ENCODE data around the gene TTLL3.
A peak's percentile ranks its signal among the peaks of the same experiment; 100 is the strongest.
"Not testable (repeated sequence)": the region's sequence is repeated elsewhere in the genome, so short reads cannot be mapped to it uniquely, and the experiment has no call there.

TTLL3 gene

DNA sequence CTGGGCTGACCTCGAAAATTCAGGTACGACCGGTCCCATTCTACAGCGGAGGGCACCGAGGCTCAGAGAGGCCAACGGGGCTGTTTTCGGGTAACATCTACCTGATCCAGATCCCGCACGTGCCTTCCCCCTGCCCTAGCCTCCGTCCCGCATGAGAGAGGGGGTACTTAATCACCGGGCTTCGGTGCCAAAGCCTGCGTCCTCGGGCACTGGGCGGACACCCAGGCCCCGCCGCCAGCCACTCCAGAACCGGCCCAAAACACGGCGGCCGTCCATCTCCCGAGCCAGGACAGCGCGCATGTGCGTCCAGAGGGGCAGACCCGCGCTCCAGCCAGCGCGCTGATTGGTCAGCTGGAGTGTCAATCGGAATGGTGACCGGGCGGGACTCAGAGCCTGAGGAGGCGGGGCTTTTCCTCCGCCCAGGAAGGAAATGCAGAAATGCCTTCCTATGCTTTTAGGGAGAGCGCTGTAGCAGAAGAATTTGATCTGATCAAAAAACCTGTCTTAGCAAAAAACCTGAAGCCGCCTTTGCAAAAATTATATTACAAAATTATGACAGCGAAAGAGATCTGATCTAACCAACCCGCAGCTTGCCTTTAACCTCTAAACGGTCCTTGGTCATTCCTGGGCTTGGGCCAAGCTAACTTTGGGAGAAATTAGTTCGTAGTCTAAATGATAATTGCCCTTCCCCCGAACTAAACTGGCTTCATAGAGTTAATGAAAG lies 33.8 kb downstream of the TTLL3 start, which contains the start of gene RPUSD3:
RPUSD3 (minus strand) TSS at position 294 of the 724 bp plus-strand sequence; CDS start at position 276, 18 bp downstream.
- peak; percentile 88 for DNase-seq (ENCODE audit: low read depth)

GRCh38 chr3:9846231-9846630 lies 36.2 kb downstream of the TTLL3 start:
- no peak for DNase-seq (ENCODE audit: low read depth)

GRCh38 chr3:9846931-9847488 lies 36.9 kb downstream of the TTLL3 start:
- DNase-seq (ENCODE audit: low read depth) = no peak

DNA sequence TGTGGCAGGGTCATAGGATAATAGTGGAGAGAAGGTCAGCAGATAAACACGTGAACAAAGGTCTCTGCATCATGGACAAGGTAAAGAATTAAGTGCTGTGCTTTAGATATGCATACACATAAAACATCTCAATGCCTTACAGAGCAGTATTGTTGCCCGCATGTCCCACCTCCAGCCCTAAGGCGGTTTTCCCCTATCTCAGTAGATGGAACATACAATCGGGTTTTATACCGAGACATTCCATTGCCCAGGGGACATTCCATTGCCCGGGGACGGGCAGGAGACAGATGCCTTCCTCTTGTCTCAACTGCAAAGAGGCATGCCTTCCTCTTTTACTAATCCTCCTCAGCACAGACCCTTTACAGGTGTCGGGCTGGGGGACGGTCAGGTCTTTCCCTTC lies 37.8 kb downstream of the TTLL3 start:
- DNase-seq (ENCODE audit: low read depth) = not testable (repeated sequence)

- peak; percentile 37 for DNase-seq (ENCODE audit: low read depth)
Measured at GRCh38 chr3:9848860-9849259, 38.8 kb downstream of the TTLL3 start.

DNA sequence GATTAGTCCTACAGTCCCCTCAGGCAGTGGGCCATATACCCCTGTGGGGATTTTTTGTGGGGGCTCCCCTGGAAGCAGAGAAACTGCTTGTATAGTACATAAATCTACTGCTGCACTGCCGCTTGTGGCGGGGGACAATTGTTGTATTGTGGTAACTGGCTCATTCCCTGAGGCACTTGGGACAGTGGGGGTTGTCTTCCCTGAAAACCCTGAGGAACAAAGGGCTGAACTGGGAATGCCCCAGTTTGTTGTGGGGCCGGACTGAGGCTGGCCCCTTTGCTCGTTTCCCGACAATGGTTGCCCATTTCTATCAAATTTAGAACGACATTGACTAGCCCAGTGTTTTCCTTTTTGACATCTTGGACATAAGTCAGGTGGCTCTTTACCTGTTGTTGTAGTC lies 41.3 kb downstream of the TTLL3 start:
- DNase-seq (ENCODE audit: low read depth) = not testable (repeated sequence)

GRCh38 chr3:9851926-9852325 lies 41.9 kb downstream of the TTLL3 start:
- not testable (repeated sequence) for DNase-seq (ENCODE audit: low read depth)

DNA sequence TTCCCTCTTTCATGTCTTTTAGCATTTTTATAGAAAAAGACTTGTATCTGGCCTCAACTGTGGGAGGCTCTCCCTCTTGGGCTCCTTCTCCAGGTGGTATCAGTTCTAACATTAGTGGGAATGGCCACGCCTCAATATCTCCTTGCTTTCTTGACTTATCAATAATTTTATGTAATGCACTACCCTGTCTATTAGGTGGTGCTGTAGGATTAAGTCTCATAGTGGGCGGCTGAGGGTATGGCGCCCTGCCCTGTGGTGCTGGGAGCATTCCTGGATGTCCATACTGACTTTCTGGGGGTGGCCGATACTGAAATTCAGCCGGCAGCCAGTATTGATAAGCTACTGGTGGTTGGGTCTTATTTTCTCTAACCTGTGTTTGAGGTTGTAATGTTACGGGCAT lies 42.5 kb downstream of the TTLL3 start:
- no peak for DNase-seq (ENCODE audit: low read depth)

- DNase-seq (ENCODE audit: low read depth) = not testable (repeated sequence)
Measured at GRCh38 chr3:9854291-9854940, 44.4 kb downstream of the TTLL3 start.

GRCh38 chr3:9855594-9855993 lies 45.5 kb downstream of the TTLL3 start:
- no peak for DNase-seq (ENCODE audit: low read depth)

- no peak for DNase-seq (ENCODE audit: low read depth)
Measured at GRCh38 chr3:9859530-9860025, 49.5 kb downstream of the TTLL3 start.

- no peak for DNase-seq (ENCODE audit: low read depth)
Measured at GRCh38 chr3:9861201-9861600, 51.1 kb downstream of the TTLL3 start.

GRCh38 chr3:9861626-9862130 lies 51.6 kb downstream of the TTLL3 start:
- no peak for DNase-seq (ENCODE audit: low read depth)

DNA sequence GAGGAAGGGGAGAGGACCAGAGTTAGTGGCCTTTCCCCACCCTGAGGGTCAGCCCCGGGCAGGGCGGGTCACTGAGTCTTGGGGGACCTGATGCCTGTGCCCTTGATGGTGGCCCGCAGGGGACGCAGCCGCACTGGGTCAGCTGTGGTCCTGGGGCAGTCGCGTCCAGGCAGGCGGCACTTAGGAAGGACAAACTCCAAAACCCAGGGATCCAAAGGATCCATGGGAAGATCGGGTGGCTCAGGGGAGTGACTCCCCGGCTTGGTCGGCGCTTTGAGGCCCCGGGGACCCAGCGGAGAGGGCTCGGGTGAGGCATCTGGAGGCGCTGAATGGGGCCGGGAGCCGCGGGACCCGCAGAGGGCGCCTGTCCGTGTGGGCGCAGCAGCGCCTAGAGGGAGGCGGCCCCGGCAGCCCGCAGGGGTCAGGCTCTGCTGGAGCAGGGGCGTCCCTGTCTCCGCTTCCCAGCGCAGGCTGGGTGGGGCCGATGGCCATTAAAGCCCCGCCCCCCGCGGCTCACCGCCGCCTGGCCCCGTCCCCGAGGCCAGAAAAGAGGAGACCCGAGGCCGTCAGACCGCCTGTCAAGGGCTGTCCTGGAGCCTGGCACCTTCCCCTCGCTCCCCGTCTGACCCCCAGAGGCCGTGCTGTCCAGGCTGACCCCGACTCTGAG lies 52.5 kb downstream of the TTLL3 start:
- DNase-seq (ENCODE audit: low read depth) = peak; percentile 44

- no peak for DNase-seq (ENCODE audit: low read depth)
Measured at GRCh38 chr3:9863058-9863772, 53.2 kb downstream of the TTLL3 start.

DNA sequence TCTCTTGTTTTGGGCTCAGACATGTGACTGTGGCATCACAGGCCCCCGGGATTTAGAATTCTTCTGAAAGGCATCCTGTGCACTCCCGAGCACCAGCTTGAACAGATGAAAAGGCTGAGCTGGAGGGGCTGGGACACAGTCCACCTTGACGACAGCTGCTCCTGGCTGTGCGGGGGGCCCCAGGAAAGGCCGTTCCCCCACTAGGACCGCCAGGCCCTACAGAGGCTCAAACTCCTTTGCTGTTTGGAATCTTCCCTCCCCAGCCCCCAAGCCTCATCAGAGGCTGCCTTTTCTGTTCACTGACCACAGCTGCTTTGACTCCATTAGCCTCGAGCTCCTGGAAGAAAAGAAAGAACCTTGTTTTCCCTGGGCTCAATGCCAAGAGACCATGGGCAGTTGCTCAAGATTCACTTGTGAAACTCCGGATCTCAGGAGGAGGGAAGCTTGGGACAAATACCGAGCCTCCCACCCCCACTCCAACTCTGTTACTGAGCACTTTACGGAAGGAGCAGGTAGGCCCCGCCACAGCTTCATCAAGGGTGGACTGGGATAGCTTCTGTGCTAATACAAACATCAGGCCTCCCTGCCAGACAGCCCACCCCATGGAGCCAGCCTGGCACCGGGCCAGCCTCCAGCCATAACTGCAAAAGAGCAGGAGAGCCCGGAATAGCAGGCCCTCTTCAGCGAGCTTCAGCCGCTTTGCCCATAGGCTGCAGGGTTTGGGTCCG lies 54.3 kb downstream of the TTLL3 start:
- peak; percentile 96 for DNase-seq (ENCODE audit: low read depth)

- DNase-seq (ENCODE audit: low read depth) = not testable (repeated sequence)
Measured at GRCh38 chr3:9865125-9865637, 55.1 kb downstream of the TTLL3 start.

GRCh38 chr3:9866639-9867038 lies 56.6 kb downstream of the TTLL3 start:
- DNase-seq (ENCODE audit: low read depth) = peak; percentile 84

DNA sequence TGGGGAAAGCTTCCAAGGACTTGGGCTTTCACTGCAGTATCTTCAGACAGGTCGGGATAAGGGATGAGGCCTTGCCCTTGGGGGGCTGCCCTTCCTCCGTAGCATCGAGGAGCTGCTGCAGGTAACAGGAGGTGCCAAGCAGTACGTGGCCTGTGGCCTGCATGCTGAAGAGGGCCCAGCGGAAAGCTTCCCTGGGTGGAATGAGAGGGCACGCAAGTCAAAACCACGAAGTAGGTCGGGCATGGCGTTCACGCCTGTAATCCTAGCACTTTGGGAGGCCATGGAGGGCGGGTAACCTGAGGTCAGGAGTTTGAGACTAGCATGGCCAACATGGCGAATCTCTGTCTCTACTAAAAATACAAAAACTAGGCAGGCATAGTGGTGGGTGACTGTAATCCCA lies 57.0 kb downstream of the TTLL3 start:
- no peak for DNase-seq (ENCODE audit: low read depth)

DNA sequence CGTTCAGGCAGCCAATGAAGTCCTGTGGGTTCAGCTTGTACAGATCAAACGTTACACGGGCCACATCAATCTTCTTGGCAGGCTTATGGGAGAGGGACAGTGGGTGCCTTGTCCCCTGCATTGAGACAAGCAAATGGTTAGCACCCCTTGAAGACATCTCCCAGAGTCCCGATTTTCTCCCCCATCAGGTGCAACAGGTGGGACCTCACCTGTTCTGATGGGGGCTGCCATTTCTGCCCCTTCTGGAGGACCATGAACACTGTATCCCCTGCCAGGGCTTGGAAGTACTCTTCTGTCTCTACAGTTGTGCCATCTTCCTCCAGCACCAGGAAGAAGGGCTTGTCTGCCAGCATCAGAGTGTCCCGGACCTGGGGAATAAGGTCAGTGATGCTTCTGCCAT lies 59.9 kb downstream of the TTLL3 start:
- DNase-seq (ENCODE audit: low read depth) = no peak

GRCh38 chr3:9870978-9871377 lies 60.9 kb downstream of the TTLL3 start:
- DNase-seq (ENCODE audit: low read depth) = peak; percentile 67

Measured in amniotic epithelial cell (primary cell).